Uterus (tissue), 4 donors: ENCODE data around the gene INPP4A. TPM values are rescaled to one million over a fixed set of nuclear protein-coding genes. Genes with fewer than 3 reads are reported as not detected.

Experiments
- DNase-seq, 2 donors: peaks; one replicate each; pipeline ENCODE4 v3.0.0-alpha.2; 2019 to 2020
- H3K27ac ChIP-seq, 2 donors: fragments of 200-600 bp; sonication (generic); 1 replicate in 1 of 2; 2 replicates in 1 of 2; pipeline ENCODE4 v1.5.1; 2016 to 2018
- H3K27me3 ChIP-seq, 2 donors: fragments of 200-600 bp; sonication (generic); one replicate each; pipeline ENCODE4 v1.5.1; 2018 to 2019; ENCODE audit warnings: control low read depth in 1 of 2
- H3K36me3 ChIP-seq, 2 donors: fragments of 200-600 bp; sonication (generic); one replicate each; pipeline ENCODE4 v1.5.1; 2019; ENCODE audit warnings: control low read depth in 1 of 2
- H3K4me1 ChIP-seq, 2 donors: fragments of 200-600 bp; sonication (generic); one replicate each; pipeline ENCODE4 v1.5.1; 2018 to 2019; ENCODE audit warnings: control low read depth in 1 of 2
- H3K4me3 ChIP-seq, 2 donors: fragments of 200-600 bp; sonication (generic); 1 replicate in 1 of 2; 2 replicates in 1 of 2; pipeline ENCODE4 v1.5.1; 2018 to 2019; ENCODE audit warnings: mild to moderate bottlenecking in 1 of 2
- H3K9me3 ChIP-seq, 2 donors: fragments of 200-600 bp; sonication (generic); one replicate each; pipeline ENCODE4 v1.5.1; 2019; ENCODE audit warnings: control low read depth in 1 of 2
- CTCF ChIP-seq, 4 experiments: fragments of 200-600 bp in 2 of 4; fragments of 450-650 bp in 2 of 4; sonication (generic) in 2 of 4; IDR thresholded peaks; one replicate each; pipeline ENCODE4 v1.5.1; 2016 to 2019; ENCODE audit warnings: antibody characterized with exemption in 4 of 4, mild to moderate bottlenecking in 2 of 4, moderate library complexity in 1 of 4
- POLR2A ChIP-seq, 2 donors: fragments of 450-650 bp; IDR thresholded peaks; one replicate each; pipeline ENCODE4 v1.6.1; 2016; ENCODE audit warnings: antibody characterized with exemption in 2 of 2, mild to moderate bottlenecking in 1 of 2, moderate library complexity in 1 of 2
- intact Hi-C: fragments of 100-400 bp; cut with DNase I; formaldehyde crosslinking; loops from one replicate; pipeline ENCODE4 v1.15.1; 2023; ENCODE audit warnings: low total_unique reads
- total RNA-seq, 4 donors: library from RNA; depleted of rRNA in 3 of 4; stranded (reverse); fragments of >200 nt in 3 of 4; gene quantifications; one replicate each; pipeline versions ENCODE4 v1.1.0 to v1.2.4, GENCODE V29; 2014 to 2023
- donor health status: DM: yes; HTN: yes; CAD: no.

INPP4A gene
- total RNA-seq, 4 donors from 2014 or later, result 8.7 to 40.2 (median 35.2) TPM

- peak; percentile 28 to 31 for DNase-seq
- no peak overlapping the region for H3K4me3 ChIP-seq
- TF ChIP-seq CTCF (IDR thresholded peaks at IDR 0.05), result peak; percentile 39 to 64 (median 48)
- no peak for TF ChIP-seq POLR2A (IDR thresholded peaks at IDR 0.05)
- no peaks in the 10 kb centered on the region for H3K4me1 ChIP-seq
- H3K36me3 ChIP-seq, result no peaks in the 10 kb centered on the region
- H3K27me3 ChIP-seq, result no peaks in the 10 kb centered on the region
- intact Hi-C loops, result no loop called here
- no peaks in the 10 kb centered on the region for H3K9me3 ChIP-seq
- H3K27ac ChIP-seq, result no peak overlapping the region
Measured at GRCh38 chr2:98569197-98569793, 124.6 kb downstream of the INPP4A start.

GRCh38 chr2:98569915-98570314 is 125.3 kb downstream of the INPP4A start:
- Histone ChIP-seq H3K4me1 (no peaks in the 10 kb centered on the region), H3K36me3 (no peaks in the 10 kb centered on the region), H3K27ac (no peak overlapping the region), H3K9me3 (no peaks in the 10 kb centered on the region), H3K27me3 (no peaks in the 10 kb centered on the region), H3K4me3 (no peak overlapping the region)
- no peak for DNase-seq
- TF ChIP-seq POLR2A (IDR thresholded peaks at IDR 0.05) (no peak), CTCF (IDR thresholded peaks at IDR 0.05) (no peak)
- intact Hi-C loops, result no loop called here

GRCh38 chr2:98570356-98570755 is 125.7 kb downstream of the INPP4A start:
- Histone ChIP-seq H3K27me3 (no peaks in the 10 kb centered on the region), H3K4me3 (no peak overlapping the region), H3K27ac (no peak overlapping the region), H3K36me3 (no peaks in the 10 kb centered on the region), H3K4me1 (no peaks in the 10 kb centered on the region), H3K9me3 (no peaks in the 10 kb centered on the region)
- intact Hi-C loops, result no loop called here
- TF ChIP-seq POLR2A (IDR thresholded peaks at IDR 0.05), result no peak
- DNase-seq, result no peak

- Histone ChIP-seq H3K4me3 (no peak overlapping the region), H3K27ac (no peak overlapping the region), H3K36me3 (no peaks in the 10 kb centered on the region), H3K9me3 (no peaks in the 10 kb centered on the region), H3K27me3 (no peaks in the 10 kb centered on the region), H3K4me1 (no peaks in the 10 kb centered on the region)
- no peak for TF ChIP-seq POLR2A (IDR thresholded peaks at IDR 0.05)
- DNase-seq, result no peak
- intact Hi-C loops, result no loop called here
Measured at GRCh38 chr2:98571121-98571701, 126.6 kb downstream of the INPP4A start.

GRCh38 chr2:98571796-98572195 is 127.1 kb downstream of the INPP4A start:
- Histone ChIP-seq H3K9me3 (no peaks in the 10 kb centered on the region), H3K4me3 (no peak overlapping the region), H3K27me3 (no peaks in the 10 kb centered on the region), H3K36me3 (no peaks in the 10 kb centered on the region), H3K27ac (no peak overlapping the region), H3K4me1 (no peaks in the 10 kb centered on the region)
- no peak for DNase-seq
- intact Hi-C loops, result no loop called here
- no peak for TF ChIP-seq CTCF (IDR thresholded peaks at IDR 0.05)
- no peak for TF ChIP-seq POLR2A (IDR thresholded peaks at IDR 0.05)

- intact Hi-C loops, result no loop called here
- no peaks in the 10 kb centered on the region for H3K36me3 ChIP-seq
- TF ChIP-seq POLR2A (IDR thresholded peaks at IDR 0.05) (no peak), CTCF (IDR thresholded peaks at IDR 0.05) (no peak)
- no peak for DNase-seq
- no peaks in the 10 kb centered on the region for H3K27me3 ChIP-seq
- H3K27ac ChIP-seq, result no peak overlapping the region
- no peaks in the 10 kb centered on the region for H3K9me3 ChIP-seq
- H3K4me3 ChIP-seq, result no peak overlapping the region
- H3K4me1 ChIP-seq, result no peaks in the 10 kb centered on the region
Measured at GRCh38 chr2:98572211-98572610, 127.6 kb downstream of the INPP4A start.
